Measurements from ENCODE around the gene SYNRG.
"Not testable (repeated sequence)": the region's sequence is repeated elsewhere in the genome, so short reads cannot be mapped to it uniquely, and the experiment has no call there.

SYNRG gene

DNA sequence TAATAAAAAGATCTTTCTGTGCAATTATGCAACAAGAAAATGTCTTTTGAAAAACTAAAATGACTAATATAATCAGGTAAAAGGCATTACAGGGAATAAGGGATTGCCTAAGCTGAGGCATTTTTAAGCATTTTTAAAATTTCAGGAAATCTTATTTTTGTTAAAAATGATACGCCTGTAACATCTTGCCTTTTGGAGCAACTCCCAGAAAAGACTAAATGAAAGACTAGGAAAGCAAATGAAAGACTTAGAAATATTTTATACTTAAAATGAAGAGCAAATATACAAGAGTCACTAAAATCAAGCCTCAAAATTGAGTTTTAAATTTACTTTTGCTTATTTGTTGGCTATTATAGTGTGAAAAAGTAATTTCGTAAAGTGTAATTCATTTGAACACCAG is 63.7 kb downstream of the SYNRG start:
- no peak for DNase-seq (ENCODE audit: low spot score)

DNA sequence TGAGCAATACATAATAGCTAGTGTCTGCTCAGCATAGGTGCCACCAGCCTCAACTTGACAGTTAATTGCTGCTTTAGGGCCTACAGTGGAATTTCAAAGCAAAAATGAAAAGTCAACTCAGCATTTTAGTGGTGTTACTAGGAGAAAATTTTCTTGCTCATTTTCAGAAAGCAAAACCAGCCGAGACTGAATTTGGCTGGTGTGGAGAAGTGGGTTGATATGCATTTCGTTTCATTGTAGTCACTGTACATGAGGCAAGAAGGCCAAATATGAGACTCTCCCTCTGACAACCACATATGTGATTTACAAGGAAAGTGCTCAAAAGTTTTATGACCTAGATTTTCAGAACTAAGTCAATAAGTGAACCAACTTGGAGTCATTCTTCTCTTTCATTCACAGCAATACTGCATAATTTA is 65.6 kb downstream of the SYNRG start:
- DNase-seq (ENCODE audit: low spot score) = no peak

DNA sequence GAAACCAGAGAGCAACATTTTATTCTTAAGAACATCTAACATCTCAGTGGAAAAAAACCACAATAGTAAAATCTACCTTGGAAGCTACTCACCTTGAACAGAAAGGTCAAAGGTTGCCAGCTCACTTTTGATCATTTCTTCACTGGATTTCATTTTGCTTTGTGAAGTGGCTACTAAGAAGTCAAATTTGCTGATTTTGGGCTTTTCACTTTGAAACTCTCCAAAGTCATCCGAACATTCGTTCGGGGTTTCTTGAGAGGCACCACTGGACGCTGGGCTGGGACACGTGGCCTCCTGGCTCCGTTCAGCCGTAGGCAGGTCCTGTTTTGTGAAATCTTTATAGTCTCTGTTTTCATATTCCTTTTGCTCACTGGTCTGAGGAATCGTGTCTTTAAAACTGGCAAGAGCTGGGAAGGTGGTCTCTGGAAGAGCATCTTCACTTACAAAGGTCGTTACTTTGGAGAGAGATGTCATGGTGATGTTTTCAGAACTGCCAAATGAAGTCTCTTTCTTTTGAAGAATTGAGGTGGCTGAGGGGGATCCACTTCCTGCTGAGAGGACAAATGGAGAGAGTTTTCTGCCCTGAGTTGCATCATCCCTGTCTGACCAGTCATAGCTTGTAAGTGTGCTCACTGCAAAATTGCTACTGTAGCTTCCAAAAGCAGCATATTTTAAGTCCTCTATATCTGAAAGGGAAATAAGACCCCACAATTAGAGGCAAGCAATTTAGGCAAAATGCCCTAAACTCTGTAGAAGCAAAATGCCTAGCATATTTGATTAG is 67.1 kb downstream of the SYNRG start:
- DNase-seq (ENCODE audit: low spot score) = no peak

DNA sequence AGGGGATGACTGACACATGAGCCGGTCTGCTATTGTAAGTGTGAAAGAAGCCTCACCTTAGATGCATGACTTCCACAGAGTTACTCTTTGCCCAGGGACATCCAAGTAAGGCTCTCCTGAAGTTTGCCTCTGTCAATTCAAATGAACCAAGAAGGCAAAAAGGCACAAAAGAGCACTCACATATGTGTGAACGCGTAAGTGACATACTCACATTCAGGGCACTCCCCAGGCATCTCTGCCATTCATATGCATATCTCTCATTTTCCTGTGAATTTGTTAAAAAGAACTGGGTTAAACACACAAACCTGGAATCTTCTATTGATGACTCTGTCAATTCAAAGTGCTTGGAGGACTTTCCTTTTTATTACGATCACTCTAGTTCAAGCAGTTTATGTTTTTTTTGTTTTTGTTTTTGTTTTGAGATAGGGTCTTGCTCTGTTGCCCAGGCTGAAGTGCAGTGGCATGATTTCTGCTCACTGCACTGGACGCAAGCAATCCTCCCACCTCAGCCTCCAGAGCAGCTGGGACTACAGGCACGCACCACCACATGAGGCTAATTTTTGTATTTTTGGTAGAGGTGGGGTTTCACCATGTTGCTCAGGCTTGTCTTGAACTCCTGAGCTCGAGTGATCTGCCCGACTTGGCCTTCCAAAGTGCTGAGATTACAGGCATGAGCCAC is 70.1 kb downstream of the SYNRG start:
- no peak for DNase-seq (ENCODE audit: low spot score)

DNA sequence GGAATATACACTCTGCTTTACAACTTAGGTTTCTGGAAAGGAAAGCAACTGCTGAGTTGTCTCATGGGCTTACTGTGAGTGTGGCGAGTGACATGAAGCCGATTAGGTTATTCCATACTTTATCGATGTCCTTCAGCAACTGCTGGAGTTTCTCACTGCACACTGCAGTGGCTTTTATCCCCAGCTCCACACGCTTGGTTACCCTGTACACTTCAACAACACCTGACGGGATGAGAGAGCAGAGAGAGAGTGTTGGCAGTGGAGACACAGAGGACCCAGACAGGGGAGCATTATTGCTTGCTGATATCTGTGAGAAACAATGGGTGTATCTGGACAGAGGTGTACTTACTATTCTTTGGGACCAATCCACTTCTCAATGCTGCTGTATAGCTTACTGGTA is 73.3 kb downstream of the SYNRG start:
- no peak for DNase-seq (ENCODE audit: low spot score)

DNA sequence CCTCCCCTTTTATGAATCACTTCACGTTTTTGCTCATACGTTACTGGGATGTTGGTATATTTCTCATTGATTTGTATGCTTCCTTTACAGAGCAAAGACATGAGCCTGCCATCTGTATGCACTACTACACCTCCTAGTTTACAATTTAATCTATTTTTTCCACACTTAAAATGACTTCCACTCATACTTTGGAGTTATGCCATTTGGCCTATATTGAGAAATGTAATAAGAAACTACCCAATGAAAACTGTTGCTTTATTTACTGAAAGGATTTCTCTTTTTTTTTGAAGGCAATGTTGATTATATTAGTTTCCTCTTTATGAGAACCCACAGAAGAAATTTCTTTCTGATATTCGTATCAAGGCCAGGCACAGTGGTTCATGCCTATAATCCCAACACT is 76.5 kb downstream of the SYNRG start:
- DNase-seq (ENCODE audit: low spot score) = no peak

DNA sequence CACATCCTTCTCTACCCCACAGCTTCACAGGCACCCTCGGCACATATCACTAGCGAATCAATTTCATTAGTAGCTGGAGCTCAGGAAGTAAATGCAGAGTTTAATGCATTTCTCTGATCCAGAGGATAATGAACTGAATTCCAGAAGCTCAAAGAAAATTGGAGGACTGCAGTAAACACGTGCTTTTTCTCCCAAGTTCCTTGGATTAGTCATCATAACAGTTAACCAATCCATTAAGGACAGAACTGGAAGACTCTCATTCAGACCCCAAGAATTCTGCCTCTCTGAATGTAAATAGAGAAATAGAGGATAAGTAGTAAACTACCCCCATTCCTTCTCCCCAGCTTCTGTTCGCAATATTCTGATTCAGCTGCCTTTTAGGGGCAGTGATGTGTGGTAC is 78.8 kb downstream of the SYNRG start:
- DNase-seq (ENCODE audit: low spot score) = no peak

DNA sequence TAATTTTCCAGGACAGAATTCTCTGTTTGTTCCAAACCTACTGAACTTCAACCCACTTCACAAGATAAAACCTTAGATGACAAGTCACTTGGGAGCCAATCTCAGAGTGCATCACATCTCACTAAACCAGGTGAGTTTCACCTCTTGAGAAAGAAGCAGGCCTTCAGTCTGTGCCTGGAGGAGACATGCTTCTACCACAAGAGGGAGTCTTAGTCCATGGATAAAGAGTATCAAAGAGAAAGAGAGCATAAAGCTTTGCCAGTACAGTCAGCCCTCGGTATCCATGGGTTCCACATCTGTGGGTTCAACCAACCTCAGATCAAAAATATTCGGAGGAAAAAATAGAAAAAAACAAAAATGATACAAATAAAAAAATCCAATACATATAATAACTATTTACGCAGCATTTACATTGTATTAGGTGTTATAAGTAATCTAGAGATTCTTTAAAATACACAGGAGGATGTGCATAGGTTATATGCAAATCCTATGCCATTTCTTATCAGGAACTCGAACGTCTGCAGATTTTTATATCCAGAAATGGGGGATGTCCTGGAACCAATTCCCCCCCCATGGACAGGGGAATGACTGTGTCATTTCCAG is 81.9 kb downstream of the SYNRG start:
- peak; percentile 47 for DNase-seq (ENCODE audit: low spot score)

DNA sequence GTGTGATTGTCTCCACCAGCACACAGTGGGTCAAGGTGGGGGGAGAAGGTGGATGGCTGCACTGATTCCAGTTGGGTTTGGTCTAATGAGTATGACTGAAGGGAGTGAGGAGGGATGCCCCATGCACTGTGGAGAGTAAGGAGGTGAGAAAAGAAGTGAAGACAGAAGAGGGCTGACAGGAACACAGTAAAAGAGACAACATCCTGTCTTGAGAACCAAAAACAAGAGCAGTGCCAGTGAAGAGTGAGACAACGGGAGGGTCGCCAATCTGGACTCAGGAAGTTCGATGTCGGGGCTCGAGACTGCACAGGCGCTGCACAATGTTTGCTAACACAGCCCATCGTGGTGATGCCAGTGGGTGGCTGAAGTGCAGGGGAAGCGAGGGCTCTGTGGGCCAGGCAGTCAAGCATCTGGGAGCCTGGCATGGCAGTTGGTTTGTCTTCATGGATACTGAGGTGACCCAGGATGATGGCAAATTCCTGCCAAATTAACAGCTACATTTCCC is 85.5 kb downstream of the SYNRG start:
- DNase-seq (ENCODE audit: low spot score) = no peak

DNA sequence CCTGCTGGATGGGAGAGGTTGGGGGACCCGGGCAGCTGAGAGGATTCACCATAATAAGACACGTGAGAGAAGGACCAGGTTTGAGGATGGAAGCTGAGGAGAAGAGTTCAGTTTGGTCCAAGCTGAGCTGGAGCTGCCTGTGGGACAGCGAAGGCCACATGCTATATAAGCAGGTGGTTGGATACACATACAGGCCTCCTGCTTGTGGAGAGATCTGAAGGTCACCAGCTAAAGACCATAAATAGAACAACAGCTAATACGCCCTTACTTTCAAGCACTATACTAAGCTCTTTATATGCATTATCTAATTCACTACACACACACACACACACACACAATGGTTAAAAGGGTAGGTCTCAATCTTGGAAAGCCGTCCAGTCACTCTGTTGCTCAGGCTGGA is 87.4 kb downstream of the SYNRG start:
- DNase-seq (ENCODE audit: low spot score) = no peak

DNA sequence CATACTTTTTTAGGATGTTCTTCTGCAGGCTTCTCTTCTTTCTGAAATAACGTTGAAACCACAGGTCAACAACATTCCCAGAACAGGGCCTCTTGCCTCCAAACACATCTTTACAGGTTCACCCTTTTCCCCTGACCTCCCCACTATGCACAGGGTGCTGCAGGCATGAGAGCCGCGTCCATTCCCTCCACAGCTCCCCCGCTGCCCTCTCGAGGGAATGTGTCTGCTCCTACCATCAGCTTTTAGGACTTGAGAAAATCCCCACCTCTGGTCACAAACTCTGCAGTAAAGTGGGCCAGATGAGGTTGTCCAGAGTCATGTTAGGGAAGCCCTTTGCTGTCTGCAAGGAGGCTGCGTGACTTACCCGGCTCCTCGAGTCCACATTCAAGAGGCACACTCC is 89.0 kb downstream of the SYNRG start:
- no peak for DNase-seq (ENCODE audit: low spot score)

DNA sequence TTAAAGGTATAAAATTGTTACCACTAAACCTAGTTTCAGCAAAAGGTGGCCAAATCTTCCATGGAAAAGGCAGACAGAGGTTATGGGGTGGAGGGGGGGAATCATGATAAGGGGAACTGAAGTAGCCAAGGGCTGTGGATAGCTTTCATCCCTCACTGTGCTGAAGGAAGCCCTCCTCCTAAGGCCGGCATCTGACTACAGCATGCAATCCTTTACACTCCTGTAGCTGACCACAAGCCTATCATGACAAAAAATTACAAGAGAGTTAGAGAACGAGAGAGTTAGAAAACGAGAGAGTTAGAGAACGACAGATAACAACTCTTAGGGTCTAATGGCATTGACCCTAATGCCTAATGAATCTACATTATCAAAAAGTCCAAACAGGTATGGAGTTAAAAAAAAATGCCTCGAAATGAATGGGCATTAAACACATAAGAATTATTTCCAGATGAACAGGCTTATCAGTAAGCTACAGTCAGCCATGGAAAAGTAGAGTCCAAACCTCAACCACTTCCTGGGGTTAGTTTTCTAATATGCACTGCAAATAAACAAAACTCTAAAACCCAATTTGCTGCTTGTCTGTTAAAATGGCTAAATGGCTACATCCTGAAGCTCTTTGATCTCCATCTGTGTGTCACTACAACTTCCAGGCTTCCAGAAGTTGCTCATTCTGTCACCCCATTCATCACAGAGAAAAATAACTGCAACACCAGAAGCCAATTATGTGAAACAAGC is 89.8 kb downstream of the SYNRG start:
- DNase-seq (ENCODE audit: low spot score) = no peak

DNA sequence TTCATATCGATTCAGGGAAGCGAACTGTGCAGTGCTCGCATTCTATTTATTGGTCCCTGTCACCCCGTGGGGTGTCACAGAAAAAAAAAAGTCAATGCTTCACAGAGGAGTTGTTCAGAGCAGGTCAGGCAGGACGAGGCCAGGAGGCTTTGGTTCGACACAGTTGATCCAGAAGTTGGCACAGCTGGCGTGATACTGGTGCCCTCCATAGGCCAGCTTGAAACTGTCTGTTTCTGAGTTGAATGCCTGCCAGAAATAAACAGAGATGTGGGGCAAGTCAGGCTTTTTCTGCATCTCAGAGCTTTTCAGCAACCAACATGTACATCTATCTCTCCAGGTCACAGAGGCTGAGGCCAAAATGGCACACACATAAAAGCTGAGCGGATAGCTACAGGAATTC is 90.4 kb downstream of the SYNRG start:
- no peak for DNase-seq (ENCODE audit: low spot score)

DNA sequence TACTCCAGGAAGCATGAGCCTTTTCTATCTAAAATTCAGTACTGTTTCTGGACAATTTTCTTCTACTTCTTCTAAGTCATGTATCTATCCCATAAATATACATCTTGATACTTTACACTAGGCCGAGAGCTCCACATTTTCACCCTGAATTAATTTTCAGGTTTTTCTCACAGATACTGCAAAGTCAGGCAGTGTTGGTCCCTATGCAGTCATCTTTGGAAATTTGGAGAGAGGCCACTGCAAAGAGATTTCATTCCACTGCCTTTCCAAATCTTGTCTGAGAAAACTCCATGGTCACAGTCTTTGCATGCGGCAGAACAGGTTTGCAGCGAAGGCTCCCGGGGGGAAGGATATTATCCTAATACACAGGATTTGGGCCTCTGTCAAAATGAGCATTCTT is 91.3 kb downstream of the SYNRG start:
- no peak for DNase-seq (ENCODE audit: low spot score)

DNA sequence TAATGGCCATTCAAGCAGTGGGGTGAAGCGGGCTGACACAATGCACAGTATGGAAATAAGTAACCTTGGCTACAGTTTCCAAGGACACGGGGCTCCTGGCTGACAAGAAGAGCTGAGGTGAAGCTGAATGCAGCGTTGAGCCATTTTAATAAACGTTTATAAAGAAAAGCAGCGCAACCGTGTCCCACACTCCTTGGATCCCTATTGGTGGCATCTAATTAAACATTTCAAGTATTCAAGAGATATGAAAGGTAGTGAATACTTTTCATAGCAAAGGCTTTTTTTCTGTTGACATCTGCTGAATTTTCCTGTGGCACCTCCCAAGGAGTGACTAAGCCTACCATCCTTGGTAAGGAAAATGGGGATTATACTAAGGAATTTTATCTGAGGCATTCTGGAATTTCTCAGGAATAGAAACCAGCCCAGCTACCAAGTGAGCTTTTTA is 93.1 kb downstream of the SYNRG start:
- DNase-seq (ENCODE audit: low spot score) = no peak

DNA sequence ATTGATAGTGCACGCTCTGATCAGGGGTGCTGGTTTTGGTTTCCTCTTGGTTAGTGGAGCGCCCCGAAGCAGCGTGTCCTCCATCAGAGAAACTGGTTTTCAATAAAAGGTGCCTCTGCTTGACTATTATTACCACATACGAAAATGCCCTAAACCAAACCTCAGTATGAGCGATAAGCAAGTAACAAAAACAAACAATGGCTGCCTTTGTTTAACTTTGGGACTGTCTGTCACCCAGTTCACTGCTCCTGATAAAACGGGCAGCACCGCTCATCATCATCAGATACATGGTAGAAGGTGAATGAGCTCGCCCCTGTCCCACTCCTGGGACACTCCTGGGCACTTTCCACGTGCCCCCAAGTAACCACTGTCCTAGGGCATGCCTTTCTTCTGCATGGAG is 95.5 kb downstream of the SYNRG start:
- DNase-seq (ENCODE audit: low spot score) = no peak

DNA sequence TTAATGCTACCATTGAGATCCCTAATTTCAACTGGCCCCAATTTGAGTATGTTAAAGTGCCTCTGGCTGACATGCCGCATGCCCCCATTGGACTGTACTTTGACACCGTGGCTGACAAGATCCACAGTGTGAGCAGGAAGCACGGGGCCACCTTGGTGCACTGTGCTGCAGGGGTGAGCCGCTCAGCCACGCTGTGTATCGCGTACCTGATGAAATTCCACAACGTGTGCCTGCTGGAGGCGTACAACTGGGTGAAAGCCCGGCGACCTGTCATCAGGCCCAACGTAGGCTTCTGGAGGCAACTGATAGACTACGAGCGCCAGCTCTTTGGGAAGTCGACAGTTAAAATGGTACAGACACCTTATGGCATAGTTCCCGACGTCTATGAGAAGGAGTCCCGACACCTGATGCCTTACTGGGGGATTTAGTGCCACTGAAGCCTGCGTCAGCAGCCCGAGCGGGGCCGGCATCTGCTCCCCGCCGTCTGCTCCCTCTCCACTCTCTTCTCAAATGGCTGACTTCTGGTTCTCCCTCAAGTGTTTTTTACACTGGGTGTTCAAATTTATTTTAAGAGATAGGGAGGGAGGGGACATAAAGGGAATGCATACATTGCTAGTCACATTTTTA is 96.7 kb downstream of the SYNRG start:
- DNase-seq (ENCODE audit: low spot score) = no peak

DNA sequence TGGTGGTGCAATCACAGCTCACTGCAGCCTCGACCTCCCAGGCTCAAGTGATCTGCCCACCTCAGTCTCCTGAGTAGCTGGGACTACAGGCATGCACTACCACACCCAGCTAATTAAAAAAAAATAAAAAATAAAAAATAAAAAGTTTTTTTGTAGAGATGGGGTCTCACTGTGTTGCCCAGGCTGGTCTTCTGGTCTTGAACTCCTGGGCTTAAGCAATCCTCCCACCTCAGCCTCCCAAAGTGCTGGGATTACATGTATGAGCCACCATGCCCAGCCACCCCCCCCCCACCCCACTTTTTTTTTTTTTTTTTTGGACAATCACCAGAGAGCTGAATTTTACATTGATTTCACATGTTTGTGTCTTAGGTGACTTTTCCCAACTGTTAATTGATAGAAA is 97.6 kb downstream of the SYNRG start:
- not testable (repeated sequence) for DNase-seq (ENCODE audit: low spot score)

DNA sequence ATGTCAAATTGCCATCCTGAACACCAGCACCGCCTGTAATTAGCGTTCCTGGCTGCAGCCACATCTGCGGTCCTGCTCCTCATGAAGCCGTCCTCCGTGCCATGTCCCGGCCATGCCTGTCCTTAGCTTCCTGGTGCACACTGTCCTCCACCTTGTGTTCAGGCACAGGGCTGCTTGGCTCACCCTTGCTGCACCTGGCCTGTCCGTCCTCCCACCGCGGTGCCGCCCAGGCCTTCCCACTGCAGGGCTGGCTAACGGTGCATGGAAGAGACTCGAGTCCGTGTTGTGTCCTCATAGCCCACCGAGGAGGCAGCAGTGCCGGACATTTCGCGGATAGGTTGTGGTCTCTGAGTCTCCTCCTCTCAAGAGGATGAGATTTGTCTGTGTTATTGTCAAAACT is 99.2 kb downstream of the SYNRG start:
- DNase-seq (ENCODE audit: low spot score) = no peak

DNA sequence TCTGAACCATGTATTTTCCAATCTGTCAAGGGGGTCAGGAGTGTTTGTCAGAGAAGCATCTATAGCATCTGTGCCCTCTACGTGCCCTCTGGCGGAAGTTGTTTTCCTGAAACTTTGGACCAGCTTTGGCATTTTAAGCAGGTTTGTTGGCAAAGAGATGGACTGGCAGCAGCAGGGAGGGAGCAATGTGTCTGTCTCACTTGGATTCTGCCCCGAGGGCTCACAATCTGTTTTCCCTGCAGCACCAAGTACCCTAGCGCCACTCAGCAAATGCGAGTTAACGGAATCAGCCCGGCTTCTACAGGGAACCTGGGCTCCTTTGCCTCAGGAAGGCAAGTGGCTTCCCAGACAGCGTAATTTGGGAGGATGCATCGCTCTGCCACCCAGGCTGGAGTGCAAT is 102.1 kb downstream of the SYNRG start:
- DNase-seq (ENCODE audit: low spot score) = no peak

DNA sequence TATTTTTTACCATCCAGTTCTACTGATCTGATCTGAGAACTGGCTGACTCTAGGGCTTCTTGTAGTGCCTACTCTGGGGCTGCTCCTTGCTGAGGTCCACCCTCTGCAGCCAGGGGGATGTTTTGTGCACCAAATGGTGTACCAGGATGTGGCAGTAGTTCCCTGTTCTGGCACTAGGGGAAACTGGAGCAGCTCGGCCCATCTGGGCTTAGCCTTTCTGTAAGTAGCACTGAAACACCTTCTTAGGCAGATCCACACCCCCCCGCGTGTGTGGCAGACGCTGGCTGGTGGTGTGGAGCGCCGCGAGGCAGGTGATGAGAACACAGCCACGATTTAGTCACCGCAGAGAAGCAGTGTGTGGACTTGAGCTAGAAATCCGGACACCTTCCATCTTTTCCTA is 102.5 kb downstream of the SYNRG start:
- DNase-seq (ENCODE audit: low spot score) = no peak

DNA sequence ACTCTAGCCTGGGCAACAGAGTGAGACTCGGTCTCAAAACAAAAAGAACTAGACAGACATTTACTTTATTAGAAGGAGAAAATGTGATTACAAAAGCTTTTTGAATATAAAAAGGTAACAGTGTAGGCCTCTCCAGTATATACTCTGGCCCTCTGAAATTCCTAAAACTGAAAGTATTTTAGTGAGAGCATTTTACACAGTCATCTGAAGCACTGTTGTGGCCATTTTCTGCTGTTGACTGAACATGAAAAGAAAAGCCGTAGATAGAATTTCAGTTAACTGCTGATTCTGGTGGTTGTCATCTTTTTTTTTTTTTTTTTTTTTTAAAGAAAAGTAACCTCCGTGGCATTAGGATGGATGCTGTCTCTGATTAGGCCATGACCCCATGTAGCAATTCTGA is 103.9 kb downstream of the SYNRG start:
- no peak for DNase-seq (ENCODE audit: low spot score)
